ENCODE data around the gene BANK1. TPM values are rescaled to one million over a fixed set of nuclear protein-coding genes. Genes with fewer than 3 reads are reported as not detected.

The BANK1 gene
- total RNA-seq, 2 experiments from 2014 or later: not detected

- H3K36me3 ChIP-seq (ENCODE audit: insufficient read depth, low read length): no peaks in the 10 kb centered on the region
- no peak overlapping the region for H3K27ac ChIP-seq (ENCODE audit: low read depth, low read length, poor library complexity, severe bottlenecking)
- ChIA-PET CTCF (ENCODE audit: unreplicated experiment) (no interaction called here), POLR2A (no interaction called here)
- H3K4me3 ChIP-seq (ENCODE audit: low read depth, low read length, poor library complexity, severe bottlenecking): no peak overlapping the region
- H3K4me2 ChIP-seq (ENCODE audit: low read length): no peak overlapping the region
- H3K79me2 ChIP-seq (ENCODE audit: insufficient read depth, low read depth, low read length): no peaks in the 10 kb centered on the region
- BruUV-seq (replicated peaks): no TSS peak
- TF ChIP-seq CTCF (conservative IDR thresholded peaks at IDR 0.05; ENCODE audit: low read length): no peak
- TF ChIP-seq EZH2phosphoT487 (IDR thresholded peaks at IDR 0.05; ENCODE audit: borderline replicate concordance, low read depth, low read length): no peak
- intact Hi-C loops (cut with micrococcal nuclease; ENCODE audit: unreplicated experiment): no loop called here
- no peaks in the 10 kb centered on the region for H3K4me1 ChIP-seq (ENCODE audit: insufficient read depth, low read length, poor library complexity, severe bottlenecking)
- no peak for DNase-seq (ENCODE audit: low spot score)
- H3K9me2 ChIP-seq (ENCODE audit: insufficient read depth, low read length): no peaks in the 10 kb centered on the region
- H4K20me1 ChIP-seq (ENCODE audit: insufficient read depth, low read length): no peaks in the 10 kb centered on the region
- no peak overlapping the region for H2AFZ ChIP-seq (ENCODE audit: low read length)
- no peaks in the 10 kb centered on the region for H3K9me3 ChIP-seq (ENCODE audit: low read length)
These were observed 170.6 kb downstream of the BANK1 start for GRCh38 chr4:101961144-101961543.

GRCh38 chr4:101967697-101968346 lies 177.3 kb downstream of the BANK1 start:
- TF ChIP-seq CTCF (conservative IDR thresholded peaks at IDR 0.05; ENCODE audit: low read length) (no peak), EZH2phosphoT487 (IDR thresholded peaks at IDR 0.05; ENCODE audit: borderline replicate concordance, low read depth, low read length) (no peak)
- no peaks in the 10 kb centered on the region for H3K9me2 ChIP-seq (ENCODE audit: insufficient read depth, low read length)
- H3K79me2 ChIP-seq (ENCODE audit: insufficient read depth, low read depth, low read length): no peaks in the 10 kb centered on the region
- H4K20me1 ChIP-seq (ENCODE audit: insufficient read depth, low read length): no peaks in the 10 kb centered on the region
- POLR2A ChIA-PET: no interaction called here
- no peak overlapping the region for H2AFZ ChIP-seq (ENCODE audit: low read length)
- H3K4me1 ChIP-seq (ENCODE audit: insufficient read depth, low read length, poor library complexity, severe bottlenecking): no peaks in the 10 kb centered on the region
- intact Hi-C loops (cut with micrococcal nuclease; ENCODE audit: unreplicated experiment): no loop called here
- no peak overlapping the region for H3K4me2 ChIP-seq (ENCODE audit: low read length)
- no peak overlapping the region for H3K4me3 ChIP-seq (ENCODE audit: low read depth, low read length, poor library complexity, severe bottlenecking)
- CTCF ChIA-PET (ENCODE audit: unreplicated experiment): no interaction called here
- no peak for DNase-seq (ENCODE audit: low spot score)
- H3K36me3 ChIP-seq (ENCODE audit: insufficient read depth, low read length): no peaks in the 10 kb centered on the region
- no peaks in the 10 kb centered on the region for H3K9me3 ChIP-seq (ENCODE audit: low read length)
- no TSS peak for BruUV-seq (replicated peaks)
- no peak overlapping the region for H3K27ac ChIP-seq (ENCODE audit: low read depth, low read length, poor library complexity, severe bottlenecking)

GRCh38 chr4:101968364-101968763 lies 177.8 kb downstream of the BANK1 start:
- BruUV-seq (replicated peaks): no TSS peak
- Histone ChIP-seq H3K9me3 (ENCODE audit: low read length) (no peaks in the 10 kb centered on the region), H4K20me1 (ENCODE audit: insufficient read depth, low read length) (no peaks in the 10 kb centered on the region), H3K4me2 (ENCODE audit: low read length) (no peak overlapping the region), H3K36me3 (ENCODE audit: insufficient read depth, low read length) (no peaks in the 10 kb centered on the region), H3K9me2 (ENCODE audit: insufficient read depth, low read length) (no peaks in the 10 kb centered on the region), H3K27ac (ENCODE audit: low read depth, low read length, poor library complexity, severe bottlenecking) (no peak overlapping the region), H3K79me2 (ENCODE audit: insufficient read depth, low read depth, low read length) (no peaks in the 10 kb centered on the region), H2AFZ (ENCODE audit: low read length) (no peak overlapping the region), H3K4me1 (ENCODE audit: insufficient read depth, low read length, poor library complexity, severe bottlenecking) (no peaks in the 10 kb centered on the region), H3K4me3 (ENCODE audit: low read depth, low read length, poor library complexity, severe bottlenecking) (no peak overlapping the region)
- CTCF ChIA-PET (ENCODE audit: unreplicated experiment): no interaction called here
- TF ChIP-seq CTCF (conservative IDR thresholded peaks at IDR 0.05; ENCODE audit: low read length) (no peak), EZH2phosphoT487 (IDR thresholded peaks at IDR 0.05; ENCODE audit: borderline replicate concordance, low read depth, low read length) (no peak)
- POLR2A ChIA-PET: interaction anchor here (0.7 to 1.2 kb wide), 2 partner anchors 15 to 371 kb away, joined by 3 read pairs; no protein-coding TSS in a partner anchor
- intact Hi-C loops (cut with micrococcal nuclease; ENCODE audit: unreplicated experiment): no loop called here
- no peak for DNase-seq (ENCODE audit: low spot score)
